Osteoblast (primary cell): ENCODE results near the gene MARCHF10. TPM values are rescaled to one million over a fixed set of nuclear protein-coding genes. Genes with fewer than 3 reads are reported as not detected.

Experiments
- DNase-seq: peaks from one replicate; pipeline ENCODE4 v3.0.0; 2011; ENCODE audit warnings: low spot score, mixed read lengths; ENCODE audit not compliant: insufficient read length; ENCODE audit errors: missing footprints
- H2AFZ ChIP-seq: 2 replicates; pipeline ENCODE4 v1.6.0; 2011; ENCODE audit warnings: mild to moderate bottlenecking, low read length
- H3K27ac ChIP-seq: 2 replicates; pipeline ENCODE4 v1.5.1; 2011; ENCODE audit warnings: mild to moderate bottlenecking, low read depth, low read length, moderate library complexity
- H3K27me3 ChIP-seq: 2 replicates; pipeline ENCODE4 v1.6.0; 2012; ENCODE audit warnings: mild to moderate bottlenecking, control low read depth, inconsistent platforms, low read length, moderate library complexity; ENCODE audit not compliant: insufficient read depth
- H3K36me3 ChIP-seq: 2 replicates; pipeline ENCODE4 v1.5.1; 2011; ENCODE audit warnings: mild to moderate bottlenecking, low read length, control low read depth, moderate library complexity; ENCODE audit not compliant: insufficient read depth
- H3K4me1 ChIP-seq: 2 replicates; pipeline ENCODE4 v1.5.1; 2011; ENCODE audit warnings: mild to moderate bottlenecking, low read length, control low read depth, moderate library complexity; ENCODE audit not compliant: insufficient read depth
- H3K4me2 ChIP-seq: 2 replicates; pipeline ENCODE4 v1.6.0; 2011; ENCODE audit warnings: mild to moderate bottlenecking, low read length; ENCODE audit not compliant: insufficient read depth
- H3K4me3 ChIP-seq: fragments of 200-600 bp; sonication (generic); 3 replicates; pipeline ENCODE4 v1.5.1; 2012; ENCODE audit warnings: mild to moderate bottlenecking, low read length, inconsistent platforms; ENCODE audit not compliant: insufficient read depth
- H3K79me2 ChIP-seq: 2 replicates; pipeline ENCODE4 v1.6.0; 2012; ENCODE audit warnings: mild to moderate bottlenecking, low read length, control low read depth, inconsistent platforms; ENCODE audit not compliant: insufficient read depth
- H3K9me3 ChIP-seq: 2 replicates; pipeline ENCODE4 v1.5.1; 2011; ENCODE audit warnings: low read depth, low read length, control low read depth
- H4K20me1 ChIP-seq: 2 replicates; pipeline ENCODE4 v1.6.0; 2012; ENCODE audit warnings: mild to moderate bottlenecking, low read length, control low read depth; ENCODE audit not compliant: insufficient read depth
- CTCF ChIP-seq: IDR thresholded peaks from 2 replicates; pipeline ENCODE4 v1.5.1; 2011; ENCODE audit warnings: mild to moderate bottlenecking, low read depth, low read length, moderate library complexity; ENCODE audit errors: extremely low read depth
- total RNA-seq: library from RNA; depleted of rRNA; stranded (reverse); fragments of >200 nt; gene quantifications from 2 replicates; pipeline ENCODE4 v1.2.3, GENCODE V29; 2012

Gene MARCHF10
- total RNA-seq, 1 donor: under 0.01 TPM

GRCh38 chr17:62754631-62755030 lies 53.5 kb downstream of the MARCHF10 start:
- H3K4me3 ChIP-seq: no peak overlapping the region
- peaks cover 16% of the 10 kb centered on the region for H3K4me1 ChIP-seq
- TF ChIP-seq CTCF: no peak
- no peaks in the 10 kb centered on the region for H4K20me1 ChIP-seq
- DNase-seq: no peak
- no peak overlapping the region for H2AFZ ChIP-seq
- H3K79me2 ChIP-seq: no peaks in the 10 kb centered on the region
- no peak overlapping the region for H3K27ac ChIP-seq
- H3K36me3 ChIP-seq: no peaks in the 10 kb centered on the region
- H3K4me2 ChIP-seq: no peak overlapping the region
- H3K9me3 ChIP-seq: no peaks in the 10 kb centered on the region
- H3K27me3 ChIP-seq: peaks cover 2% of the 10 kb centered on the region

GRCh38 chr17:62753562-62753961 lies 54.6 kb downstream of the MARCHF10 start:
- no peak overlapping the region for H3K4me3 ChIP-seq
- no peak for DNase-seq
- peaks cover 16% of the 10 kb centered on the region for H3K4me1 ChIP-seq
- no peak for TF ChIP-seq CTCF
- no peak overlapping the region for H3K27ac ChIP-seq
- H2AFZ ChIP-seq: no peak overlapping the region
- H3K9me3 ChIP-seq: no peaks in the 10 kb centered on the region
- H3K79me2 ChIP-seq: no peaks in the 10 kb centered on the region
- H3K4me2 ChIP-seq: no peak overlapping the region
- H3K27me3 ChIP-seq: peaks cover 4% of the 10 kb centered on the region
- H3K36me3 ChIP-seq: no peaks in the 10 kb centered on the region
- H4K20me1 ChIP-seq: no peaks in the 10 kb centered on the region

GRCh38 chr17:62751060-62751691 lies 56.9 kb downstream of the MARCHF10 start:
- H2AFZ ChIP-seq: peak overlapping the region; percentile 59
- no peaks in the 10 kb centered on the region for H3K79me2 ChIP-seq
- no peak for DNase-seq
- peak overlapping the region; percentile 36 for H3K4me2 ChIP-seq
- H3K27ac ChIP-seq: no peak overlapping the region
- H3K4me1 ChIP-seq: peaks cover 9% of the 10 kb centered on the region
- H3K9me3 ChIP-seq: no peaks in the 10 kb centered on the region
- H3K36me3 ChIP-seq: no peaks in the 10 kb centered on the region
- peaks cover 4% of the 10 kb centered on the region for H3K27me3 ChIP-seq
- H4K20me1 ChIP-seq: no peaks in the 10 kb centered on the region
- no peak overlapping the region for H3K4me3 ChIP-seq
- no peak for TF ChIP-seq CTCF

- Histone ChIP-seq H3K9me3 (no peaks in the 10 kb centered on the region), H3K36me3 (no peaks in the 10 kb centered on the region), H3K79me2 (no peaks in the 10 kb centered on the region), H3K27ac (no peak overlapping the region), H3K4me1 (peaks cover 9% of the 10 kb centered on the region), H2AFZ (peak overlapping the region; percentile 59), H3K4me3 (no peak overlapping the region), H4K20me1 (no peaks in the 10 kb centered on the region), H3K4me2 (peak overlapping the region; percentile 36), H3K27me3 (peaks cover 4% of the 10 kb centered on the region)
- no peak for TF ChIP-seq CTCF
- no peak for DNase-seq
Observed at GRCh38 chr17:62750631-62751051, 57.5 kb downstream of the MARCHF10 start.
